Esophagus squamous epithelium (tissue), 5 donors: ENCODE measurements around the gene KCNAB3. TPM values are rescaled to one million over a fixed set of nuclear protein-coding genes. Genes with fewer than 3 reads are reported as not detected.

Experiments
- DNase-seq: peaks from one replicate; lab custom pipeline; 2025; lab: John Stamatoyannopoulos, UW
- H3K27ac ChIP-seq, 4 donors: fragments of 200-600 bp; sonication (generic); one replicate each; pipeline ENCODE4 v1.5.1; 2016 to 2019; ENCODE audit warnings: mild to moderate bottlenecking in 1 of 4
- H3K27me3 ChIP-seq, 4 donors: fragments of 200-600 bp; sonication (generic); 1 replicate in 3 of 4; 2 replicates in 1 of 4; pipeline versions ENCODE4 v1.5.1 to v1.6.0; 2017 to 2021; ENCODE audit warnings: antibody characterized with exemption in 1 of 4
- H3K36me3 ChIP-seq, 3 donors: fragments of 200-600 bp; sonication (generic); one replicate each; pipeline ENCODE4 v1.5.1; 2016 to 2019
- H3K4me1 ChIP-seq, 3 donors: fragments of 200-600 bp; sonication (generic); one replicate each; pipeline ENCODE4 v1.5.1; 2017 to 2019
- H3K4me3 ChIP-seq, 4 donors: fragments of 200-600 bp; sonication (generic); 1 replicate in 3 of 4; 2 replicates in 1 of 4; pipeline ENCODE4 v1.5.1; 2016 to 2019; ENCODE audit warnings: mild to moderate bottlenecking in 2 of 4, moderate library complexity in 1 of 4
- H3K9me3 ChIP-seq, 3 donors: fragments of 200-600 bp; sonication (generic); one replicate each; pipeline ENCODE4 v1.5.1; 2016 to 2019
- CTCF ChIP-seq, 6 experiments: fragments of 450-650 bp in 4 of 6; fragments of 200-600 bp in 2 of 6; sonication (generic) in 2 of 6; IDR thresholded peaks; one replicate each; pipeline ENCODE4 v1.5.1; 2016 to 2019; ENCODE audit warnings: antibody characterized with exemption in 6 of 6, mild to moderate bottlenecking in 4 of 6, moderate library complexity in 4 of 6
- POLR2A ChIP-seq, 4 donors: fragments of 450-650 bp; IDR thresholded peaks; one replicate each; pipeline ENCODE4 v1.6.1; 2017; ENCODE audit warnings: antibody characterized with exemption in 4 of 4, mild to moderate bottlenecking in 4 of 4, moderate library complexity in 3 of 4
- WGBS, 2 donors: methylation state at CpG; one replicate each; pipeline ENCODE4 v1.1.5; 2018; 5-methylcytosine and 5-hydroxymethylcytosine counted together
- intact Hi-C: fragments of 100-400 bp; cut with DNase I; formaldehyde crosslinking; loops from one replicate; pipeline ENCODE4 v1.15.0; 2022
- total RNA-seq, 4 donors: library from RNA; depleted of rRNA; stranded (reverse); fragments of >200 nt; gene quantifications; one replicate each; pipeline ENCODE4 v1.1.0, GENCODE V29; 2016
- donor health status: DM: yes; HTN: yes; CAD: no.

Gene KCNAB3
- total RNA-seq, 4 donors from 2014 or later, result 0.95 to 1.1 TPM; not detected in 2

GRCh38 chr17:7922269-7922844 is 7.3 kb downstream of the KCNAB3 start:
- intact Hi-C loops, result no loop called here

GRCh38 chr17:7916808-7917207 is 12.8 kb downstream of the KCNAB3 start:
- H3K4me3 ChIP-seq, result peak overlapping the region in 2 of 4 donors; percentile 63 to 82
- 57% methylated on average over 2 of the region's 2 CpGs; no CpG with 5 or more reads in 1 of the 2 donors for WGBS, 2 donors
- no peaks in the 10 kb centered on the region for H3K27me3 ChIP-seq
- no peaks in the 10 kb centered on the region for H3K9me3 ChIP-seq
- peak overlapping the region; percentile 92 to 99 (median 94) for H3K27ac ChIP-seq
- DNase-seq, result no peak
- H3K36me3 ChIP-seq, result peaks cover 0 to 6% (median 4%) of the 10 kb centered on the region in 3 donors
- TF ChIP-seq CTCF (IDR thresholded peaks at IDR 0.05) (no peak), POLR2A (IDR thresholded peaks at IDR 0.05) (no peak)
- intact Hi-C loops, result no loop called here
- H3K4me1 ChIP-seq, result peaks cover 20 to 39% (median 23%) of the 10 kb centered on the region in 3 donors

More at GRCh38 chr17:7922269-7922844, 7.3 kb downstream of the KCNAB3 start:
- peak in 1 of 4 donors; percentile 20 for TF ChIP-seq POLR2A (IDR thresholded peaks at IDR 0.05)
- peak in 1 of 6 experiments; percentile 11 for TF ChIP-seq CTCF (IDR thresholded peaks at IDR 0.05)
- no peaks in the 10 kb centered on the region for H3K27me3 ChIP-seq
- peak overlapping the region; percentile 49 to 81 (median 75) for H3K27ac ChIP-seq
- DNase-seq, result no peak
- H3K4me1 ChIP-seq, result peaks cover 11 to 15% (median 14%) of the 10 kb centered on the region in 3 donors
- 33 to 49% methylated on average over 10 to 16 of the region's 16 CpGs for WGBS, 2 donors
- H3K36me3 ChIP-seq, result no peaks in the 10 kb centered on the region
- H3K9me3 ChIP-seq, result no peaks in the 10 kb centered on the region
- peak overlapping the region; percentile 34 to 68 (median 50) for H3K4me3 ChIP-seq

- Histone ChIP-seq H3K9me3 (no peaks in the 10 kb centered on the region), H3K4me1 (peaks cover 20 to 39% (median 23%) of the 10 kb centered on the region in 3 donors), H3K36me3 (peaks cover 3 to 10% (median 8%) of the 10 kb centered on the region in 3 donors), H3K27ac (peak overlapping the region; percentile 92 to 99 (median 94)), H3K4me3 (peak overlapping the region; percentile 47 to 82 (median 64)), H3K27me3 (no peaks in the 10 kb centered on the region)
- WGBS, 2 donors, result 23 to 62% methylated on average over 7 to 9 of the region's 15 CpGs
- intact Hi-C loops, result no loop called here
- no peak for TF ChIP-seq POLR2A (IDR thresholded peaks at IDR 0.05)
- TF ChIP-seq CTCF (IDR thresholded peaks at IDR 0.05), result no peak
- DNase-seq, result no peak
Measured at GRCh38 chr17:7916385-7916682, 13.3 kb downstream of the KCNAB3 start.

- Histone ChIP-seq H3K36me3 (peaks cover 8 to 16% (median 11%) of the 10 kb centered on the region in 3 donors), H3K4me1 (peaks cover 20 to 39% (median 23%) of the 10 kb centered on the region in 3 donors), H3K4me3 (peak within 1 kb of the TSS; percentile 47 to 82 (median 64)), H3K9me3 (no peaks in the 10 kb centered on the region), H3K27ac (peak within 1 kb of the TSS; percentile 92 to 99 (median 94)), H3K27me3 (no peaks in the 10 kb centered on the region)
- no peak for DNase-seq
- 1% methylated on average over 42 of the region's 100 CpGs; no CpG with 5 or more reads in 1 of the 2 donors for WGBS, 2 donors
- intact Hi-C loops, result no loop called here
- TF ChIP-seq POLR2A (IDR thresholded peaks at IDR 0.05), result peak in 2 of 4 donors; percentile 47 to 50
- peak in 2 of 6 experiments; percentile 13 to 17 for TF ChIP-seq CTCF (IDR thresholded peaks at IDR 0.05)
Measured at GRCh38 chr17:7915611-7916384, 13.9 kb downstream of the KCNAB3 start, which contains the start of gene RNF227. TSS of gene RNF227 (minus strand) at chr17:7916289. CDS start at chr17:7916195, 94 bp downstream.
